ENCODE data around the gene NOX3. TPM values are rescaled to one million over a fixed set of nuclear protein-coding genes. Genes with fewer than 3 reads are reported as not detected.
"Not testable (repeated sequence)": the region's sequence is repeated elsewhere in the genome, so short reads cannot be mapped to it uniquely, and the experiment has no call there.

Gene NOX3
- total and polyA plus RNA-seq, 2 donors (not counting 3 experiments of a cell fraction or from before 2014, with no cell fraction given), result not detected

- CTCF ChIA-PET, result no interaction called here
- no peaks in the 10 kb centered on the region for H3K4me1 ChIP-seq (ENCODE audit: control insufficient read depth, extremely low read depth, insufficient read depth, low read length)
- POLR2A ChIA-PET, result no interaction called here
- no peak overlapping the region for H3K27ac ChIP-seq (ENCODE audit: insufficient read depth, low read depth, low read length)
- H2AFZ ChIP-seq (ENCODE audit: low read depth, low read length), result no peak overlapping the region
- H4K20me1 ChIP-seq (replicated peaks; ENCODE audit: control insufficient read depth, extremely low read depth, insufficient read depth, low read length), result no peaks in the 10 kb centered on the region
- intact Hi-C loops (cut with micrococcal nuclease), result no loop called here
- H3K9me3 ChIP-seq (replicated peaks; ENCODE audit: control insufficient read depth, insufficient read depth, low read length), result no peaks in the 10 kb centered on the region
- peaks cover 0 to 5% of the 10 kb centered on the region in 2 experiments for H3K27me3 ChIP-seq (ENCODE audit: control insufficient read depth in 2 of 2, insufficient read depth in 2 of 2, low read length in 2 of 2)
- FAIRE-seq, result no peak
- no peak for TF ChIP-seq MYC (IDR thresholded peaks at IDR 0.05; ENCODE audit: low read depth, low read length)
- no TSS peak for BruUV-seq (replicated peaks)
- H3K9ac ChIP-seq (replicated peaks; ENCODE audit: extremely low read depth, insufficient read depth, low read length), result no peak overlapping the region
- no peak overlapping the region for H3K4me2 ChIP-seq (ENCODE audit: insufficient read depth, low read length)
- H3K4me3 ChIP-seq (replicated peaks in 1 of 3; ENCODE audit: insufficient read depth in 1 of 3, low read depth in 1 of 3, low read length in 3 of 3), result no peak overlapping the region
- DNase-seq (ENCODE audit: low read depth, low spot score), result no peak
- no peaks in the 10 kb centered on the region for H3K9me1 ChIP-seq (replicated peaks; ENCODE audit: control insufficient read depth, extremely low read depth, insufficient read depth, low read length)
- dilution Hi-C loops (cut with MboI; ENCODE audit: extremely low pct_ligation_motif_present, low sequenced_read_pairs), result no loop called here
- no peaks in the 10 kb centered on the region for H3K79me2 ChIP-seq (ENCODE audit: control insufficient read depth, insufficient read depth, low read length)
- H3K36me3 ChIP-seq (ENCODE audit: control insufficient read depth in 2 of 2, extremely low read depth in 1 of 2, insufficient read depth in 2 of 2, low read length in 2 of 2), result no peaks in the 10 kb centered on the region
Measured at GRCh38 chr6:155366325-155366724, 89.3 kb downstream of the NOX3 start.

- FAIRE-seq (no peak), DNase-seq (ENCODE audit: low read depth, low spot score) (no peak)
- H3K4me3 ChIP-seq (replicated peaks in 1 of 3; ENCODE audit: insufficient read depth in 1 of 3, low read depth in 1 of 3, low read length in 3 of 3), result no peak overlapping the region
- POLR2A ChIA-PET, result no interaction called here
- H3K9ac ChIP-seq (replicated peaks; ENCODE audit: extremely low read depth, insufficient read depth, low read length), result no peak overlapping the region
- dilution Hi-C loops (cut with MboI; ENCODE audit: extremely low pct_ligation_motif_present, low sequenced_read_pairs), result no loop called here
- H3K79me2 ChIP-seq (ENCODE audit: control insufficient read depth, insufficient read depth, low read length), result no peaks in the 10 kb centered on the region
- H3K9me1 ChIP-seq (replicated peaks; ENCODE audit: control insufficient read depth, extremely low read depth, insufficient read depth, low read length), result no peaks in the 10 kb centered on the region
- no peaks in the 10 kb centered on the region for H3K4me1 ChIP-seq (ENCODE audit: control insufficient read depth, extremely low read depth, insufficient read depth, low read length)
- CTCF ChIA-PET, result no interaction called here
- intact Hi-C loops (cut with micrococcal nuclease), result no loop called here
- no peak overlapping the region for H2AFZ ChIP-seq (ENCODE audit: low read depth, low read length)
- H3K9me3 ChIP-seq (replicated peaks; ENCODE audit: control insufficient read depth, insufficient read depth, low read length), result no peaks in the 10 kb centered on the region
- H4K20me1 ChIP-seq (replicated peaks; ENCODE audit: control insufficient read depth, extremely low read depth, insufficient read depth, low read length), result no peaks in the 10 kb centered on the region
- no peak overlapping the region for H3K4me2 ChIP-seq (ENCODE audit: insufficient read depth, low read length)
- no peaks in the 10 kb centered on the region for H3K36me3 ChIP-seq (ENCODE audit: control insufficient read depth in 2 of 2, extremely low read depth in 1 of 2, insufficient read depth in 2 of 2, low read length in 2 of 2)
- BruUV-seq (replicated peaks), result no TSS peak
- peaks cover 0 to 2% of the 10 kb centered on the region in 2 experiments for H3K27me3 ChIP-seq (ENCODE audit: control insufficient read depth in 2 of 2, insufficient read depth in 2 of 2, low read length in 2 of 2)
- H3K27ac ChIP-seq (ENCODE audit: insufficient read depth, low read depth, low read length), result no peak overlapping the region
- TF ChIP-seq POLR2A (IDR thresholded peaks at IDR 0.05; ENCODE audit: low read depth, low read length), result no peak
- no peak for TF ChIP-seq EZH2 (IDR thresholded peaks at IDR 0.05; ENCODE audit: borderline replicate concordance, low read depth, low read length, severe bottlenecking)
- no peak for TF ChIP-seq MYC (IDR thresholded peaks at IDR 0.05; ENCODE audit: low read depth, low read length)
- no peak for TF ChIP-seq MAX (IDR thresholded peaks at IDR 0.05; ENCODE audit: insufficient read depth, insufficient read length)
- no peak for TF ChIP-seq JUN (IDR thresholded peaks at IDR 0.05; ENCODE audit: borderline replicate concordance, insufficient read depth, insufficient read length, low read depth)
Measured at GRCh38 chr6:155364844-155365437, 90.7 kb downstream of the NOX3 start.

- FAIRE-seq; H3K4me2 ChIP-seq (ENCODE audit: insufficient read depth, low read length); BruUV-seq (replicated peaks); H3K27me3 ChIP-seq (ENCODE audit: control insufficient read depth in 2 of 2, insufficient read depth in 2 of 2, low read length in 2 of 2); H3K9me3 ChIP-seq (replicated peaks; ENCODE audit: control insufficient read depth, insufficient read depth, low read length); DNase-seq (ENCODE audit: low read depth, low spot score); CTCF ChIA-PET; intact Hi-C loops (cut with micrococcal nuclease); POLR2A ChIA-PET; H3K27ac ChIP-seq (ENCODE audit: insufficient read depth, low read depth, low read length); H3K36me3 ChIP-seq (ENCODE audit: control insufficient read depth in 2 of 2, extremely low read depth in 1 of 2, insufficient read depth in 2 of 2, low read length in 2 of 2); dilution Hi-C loops (cut with MboI; ENCODE audit: extremely low pct_ligation_motif_present, low sequenced_read_pairs); H3K4me1 ChIP-seq (ENCODE audit: control insufficient read depth, extremely low read depth, insufficient read depth, low read length); H3K4me3 ChIP-seq (replicated peaks in 1 of 3; ENCODE audit: insufficient read depth in 1 of 3, low read depth in 1 of 3, low read length in 3 of 3); H4K20me1 ChIP-seq (replicated peaks; ENCODE audit: control insufficient read depth, extremely low read depth, insufficient read depth, low read length); H3K9me1 ChIP-seq (replicated peaks; ENCODE audit: control insufficient read depth, extremely low read depth, insufficient read depth, low read length); H2AFZ ChIP-seq (ENCODE audit: low read depth, low read length); H3K9ac ChIP-seq (replicated peaks; ENCODE audit: extremely low read depth, insufficient read depth, low read length); H3K79me2 ChIP-seq (ENCODE audit: control insufficient read depth, insufficient read depth, low read length): not testable (repeated sequence)
Measured at GRCh38 chr6:155364021-155364420, 91.6 kb downstream of the NOX3 start.

Data from endothelial cell of umbilical vein (primary cell).